T-helper 2 cell treated with Interferon-gamma antibody and Interleukin-4, amounts not matched to agents 100 ng/mL and 5 ng/mL, for 36 hours (primary cell): Measurements from ENCODE around the gene KCNIP3. TPM values are rescaled to one million over a fixed set of nuclear protein-coding genes. Genes with fewer than 3 reads are reported as not detected.
"Not testable (repeated sequence)": the region's sequence is repeated elsewhere in the genome, so short reads cannot be mapped to it uniquely, and the experiment has no call there.

ENCODE experiments used
- intact Hi-C: fragments of 100-400 bp; cut with micrococcal nuclease; formaldehyde crosslinking; loops from one replicate; pipeline ENCODE4 v1.15.1; 2023
- total RNA-seq: library from RNA; stranded (reverse); gene quantifications from 2 replicates; pipeline ENCODE4 v1.2.3, GENCODE V29; 2022

KCNIP3 gene
- not detected in 2 replicates for total RNA-seq

- intact Hi-C loops: no loop called here
Observed at GRCh38 chr2:95296880-95297487, at the start of gene KCNIP3. Gene KCNIP3 (plus strand): TSS chr2:95297347. CDS start chr2:95297439, 92 bp downstream.

- intact Hi-C loops: no loop called here
Observed at GRCh38 chr2:95258271-95258670, 38.9 kb upstream of the KCNIP3 start.

- intact Hi-C loops: no loop called here
Observed at GRCh38 chr2:95260028-95261023, 36.8 kb upstream of the KCNIP3 start.

GRCh38 chr2:95261602-95262001 lies 35.5 kb upstream of the KCNIP3 start:
- intact Hi-C loops: no loop called here

- intact Hi-C loops: no loop called here
Observed at GRCh38 chr2:95262896-95263542, 34.1 kb upstream of the KCNIP3 start.

GRCh38 chr2:95264624-95265023 lies 32.5 kb upstream of the KCNIP3 start:
- intact Hi-C loops: no loop called here

GRCh38 chr2:95265182-95265581 lies 32.0 kb upstream of the KCNIP3 start:
- intact Hi-C loops: no loop called here

GRCh38 chr2:95266781-95267430 lies 30.2 kb upstream of the KCNIP3 start:
- intact Hi-C loops: no loop called here

GRCh38 chr2:95267458-95268210 lies 29.5 kb upstream of the KCNIP3 start:
- intact Hi-C loops: no loop called here

GRCh38 chr2:95268211-95269035 lies 28.7 kb upstream of the KCNIP3 start:
- intact Hi-C loops: no loop called here

GRCh38 chr2:95269036-95269680 lies 28.0 kb upstream of the KCNIP3 start:
- intact Hi-C loops: no loop called here

GRCh38 chr2:95269745-95270144 lies 27.4 kb upstream of the KCNIP3 start:
- intact Hi-C loops: not testable (repeated sequence)

GRCh38 chr2:95270541-95271081 lies 26.5 kb upstream of the KCNIP3 start:
- intact Hi-C loops: no loop called here

GRCh38 chr2:95271381-95271971 lies 25.7 kb upstream of the KCNIP3 start:
- intact Hi-C loops: no loop called here

- intact Hi-C loops: no loop called here
Observed at GRCh38 chr2:95272299-95272751, 24.8 kb upstream of the KCNIP3 start.

- intact Hi-C loops: no loop called here
Observed at GRCh38 chr2:95272781-95273180, 24.4 kb upstream of the KCNIP3 start.

GRCh38 chr2:95273566-95274290 lies 23.4 kb upstream of the KCNIP3 start:
- intact Hi-C loops: no loop called here
